HG02970 (cell line): Measurements from ENCODE around the gene CDH5.

Source experiments
- ATAC-seq: cut with Tn5 transposase; IDR thresholded peaks from one replicate; pipeline ENCODE4 v1.9.1; 2021; ENCODE audit warnings: mild to moderate bottlenecking, moderate library complexity, moderate number of reproducible peaks; ENCODE audit not compliant: unreplicated experiment, low FRiP score

The CDH5 gene

GRCh38 chr16:66389256-66390176 lies 23.0 kb downstream of the CDH5 start:
- no peak for ATAC-seq

GRCh38 chr16:66390346-66391108 lies 24.0 kb downstream of the CDH5 start:
- ATAC-seq, result no peak

- no peak for ATAC-seq
Observed at GRCh38 chr16:66391726-66392670, 25.5 kb downstream of the CDH5 start.

GRCh38 chr16:66395806-66396555 lies 29.5 kb downstream of the CDH5 start:
- no peak for ATAC-seq

GRCh38 chr16:66397736-66398433 lies 31.4 kb downstream of the CDH5 start:
- ATAC-seq, result no peak

- no peak for ATAC-seq
Observed at GRCh38 chr16:66399031-66399430, 32.5 kb downstream of the CDH5 start.

GRCh38 chr16:66399930-66400329 lies 33.4 kb downstream of the CDH5 start:
- ATAC-seq, result no peak

GRCh38 chr16:66400503-66401380 lies 34.3 kb downstream of the CDH5 start:
- no peak for ATAC-seq

GRCh38 chr16:66401610-66402009 lies 35.1 kb downstream of the CDH5 start:
- ATAC-seq, result no peak

GRCh38 chr16:66402166-66402565 lies 35.7 kb downstream of the CDH5 start:
- no peak for ATAC-seq

- no peak for ATAC-seq
Observed at GRCh38 chr16:66402591-66403230, 36.2 kb downstream of the CDH5 start.

GRCh38 chr16:66403531-66404145 lies 37.1 kb downstream of the CDH5 start:
- ATAC-seq, result no peak

GRCh38 chr16:66405057-66405783 lies 38.7 kb downstream of the CDH5 start:
- ATAC-seq, result no peak

- ATAC-seq, result peak; percentile 81
Observed at GRCh38 chr16:66406534-66407221, 40.2 kb downstream of the CDH5 start.

- ATAC-seq, result no peak
Observed at GRCh38 chr16:66408163-66409048, 41.9 kb downstream of the CDH5 start.
